T47D (cell line): ENCODE measurements around the gene RPP30.

Experiments
- DNase-seq, 2 experiments: peaks; one replicate each; pipeline versions ENCODE4 v3.0.0 to v3.0.0-alpha.2; 2011 to 2012; ENCODE audit warnings: low read depth in 1 of 2, low spot score in 1 of 2
- JUND ChIP-seq: IDR thresholded peaks from 2 replicates; pipeline ENCODE4 v1.6.1; 2012; ENCODE audit warnings: low read depth
- in situ Hi-C: cut with HindIII; loops from 2 replicates; pipeline ENCODE4 v1.10.0; 2016; ENCODE audit warnings: low sequenced_read_pairs, low pct_unique_long_range_greater_than_20kb

RPP30 gene

DNA sequence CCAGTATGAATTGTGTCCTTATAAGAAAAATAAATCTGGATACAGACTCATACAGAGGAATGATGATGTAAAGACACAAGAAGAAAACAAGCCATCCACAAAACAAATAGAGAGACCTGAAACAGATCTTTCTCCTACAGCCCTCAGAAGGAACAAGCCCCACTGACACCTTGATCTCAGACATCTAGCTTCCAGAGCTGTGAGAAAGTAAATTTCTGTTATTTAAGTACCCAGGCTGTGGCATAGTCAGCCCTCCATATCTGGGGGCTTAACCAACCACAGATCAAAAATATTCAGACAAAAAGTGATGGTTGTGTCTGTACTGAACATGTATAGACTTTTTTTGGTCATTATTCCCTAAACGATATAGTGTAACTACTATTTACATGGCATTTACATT lies 73.0 kb downstream of the RPP30 start:
- in situ Hi-C loops = no loop called here
- TF ChIP-seq JUND = no peak
- DNase-seq = no peak

DNA sequence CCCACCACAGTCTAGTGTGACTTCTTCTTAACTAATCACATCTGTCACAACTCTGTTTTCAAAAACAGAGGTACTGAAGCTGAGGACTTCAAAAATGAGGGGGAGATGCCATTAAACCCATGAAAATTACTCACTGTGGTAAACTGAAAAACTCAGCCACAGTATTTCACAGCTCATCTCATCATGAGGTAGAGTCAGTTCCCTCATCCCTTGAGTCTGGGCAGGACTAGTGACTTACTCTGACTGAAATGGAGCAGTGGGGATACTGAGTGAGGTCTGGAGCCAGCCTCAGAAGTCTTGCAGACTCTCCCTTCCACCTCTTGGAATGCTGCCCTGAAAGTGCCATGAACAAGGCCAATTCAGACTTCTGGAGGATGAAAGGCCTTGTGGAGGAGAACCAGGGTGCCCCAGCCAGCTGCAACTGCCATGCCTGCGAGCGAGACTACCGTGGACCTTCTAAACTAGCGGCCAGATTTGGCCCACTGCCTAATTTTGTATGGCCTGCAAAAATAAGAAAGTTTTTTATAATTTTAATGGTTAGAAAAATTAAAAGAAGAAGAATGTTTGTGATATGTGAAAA lies 73.8 kb downstream of the RPP30 start:
- no peak for DNase-seq
- in situ Hi-C loops = no loop called here

DNA sequence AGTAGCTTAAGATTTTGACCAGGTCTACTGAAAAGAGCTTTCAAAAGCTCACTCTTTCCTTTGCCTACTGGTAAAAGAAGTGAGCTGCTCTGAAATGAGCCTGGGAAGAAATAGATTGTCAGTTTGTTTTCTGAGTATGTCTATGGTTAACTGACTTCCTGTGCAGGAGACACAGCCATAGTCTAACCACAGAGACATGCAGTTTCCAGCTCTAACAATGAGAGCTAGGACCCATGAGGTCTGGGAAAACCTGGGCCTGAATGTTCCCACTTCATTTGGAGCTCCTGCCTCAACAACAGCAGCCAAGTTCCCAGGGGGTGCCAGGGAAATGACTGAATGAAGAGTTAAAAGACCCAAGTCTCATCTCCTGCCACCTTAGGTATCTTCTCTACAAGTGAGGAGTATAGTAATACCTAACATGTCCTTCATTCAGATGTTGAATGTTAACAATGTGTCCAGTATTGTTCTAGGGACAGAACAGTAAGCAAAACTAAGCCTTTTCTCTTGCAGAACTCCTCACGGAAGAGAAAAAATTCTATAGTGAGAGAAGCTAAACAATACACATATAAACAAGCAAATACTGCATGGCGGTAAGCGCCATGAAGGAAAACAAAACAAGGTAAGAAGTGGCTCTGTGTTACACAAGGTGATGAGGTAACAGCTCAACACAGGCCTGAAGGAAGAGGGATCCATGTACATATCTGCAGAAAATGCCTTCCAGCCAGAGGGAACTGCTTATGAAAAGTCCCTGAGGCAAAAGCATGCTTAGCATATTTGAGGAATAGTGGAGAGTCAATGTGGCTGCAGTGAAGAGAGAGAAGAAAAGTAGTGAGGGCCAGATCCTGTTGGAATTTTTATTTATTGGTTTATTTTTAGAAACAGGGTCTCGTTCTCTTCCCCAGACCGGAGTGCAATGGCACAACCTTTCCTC lies 75.5 kb downstream of the RPP30 start:
- no peak for TF ChIP-seq JUND
- in situ Hi-C loops = no loop called here
- DNase-seq = peak in 1 of 2 experiments; percentile 30

More for the DNA sequence above, 73.8 kb downstream of the RPP30 start:
- TF ChIP-seq JUND = no peak
